GM12872 (cell line): ENCODE measurements around the gene RUNX1.

Experiments
- CTCF ChIP-seq: IDR thresholded peaks from 3 replicates; pipeline ENCODE4 v1.5.1; 2011; ENCODE audit warnings: low read depth, mild to moderate bottlenecking, low read length, moderate library complexity; ENCODE audit not compliant: insufficient read depth

The RUNX1 gene

GRCh38 chr21:35043549-35043948, 5.6 kb downstream of the RUNX1 start:
- TF ChIP-seq CTCF = no peak

GRCh38 chr21:35042836-35043235, 6.3 kb downstream of the RUNX1 start:
- TF ChIP-seq CTCF = no peak

DNA sequence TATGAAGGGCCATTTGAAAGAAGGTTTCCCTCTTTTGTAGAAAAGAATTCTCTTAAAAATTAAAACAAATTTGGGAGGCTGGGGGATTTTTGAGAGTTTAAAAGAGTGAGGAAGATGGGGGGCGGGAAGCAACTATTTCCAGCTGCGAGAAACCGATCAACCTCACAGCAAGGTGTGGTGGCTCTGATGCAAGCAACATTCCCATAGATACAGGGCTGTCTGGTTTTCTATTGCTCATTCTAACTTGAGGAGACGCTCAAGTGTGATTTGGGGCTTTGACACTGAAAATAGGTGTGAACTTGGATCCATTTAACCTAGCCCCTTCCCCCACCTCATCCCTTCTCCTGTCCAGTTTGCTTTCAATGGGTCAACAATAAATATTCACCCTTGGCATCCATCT, 7.2 kb downstream of the RUNX1 start:
- no peak for TF ChIP-seq CTCF

DNA sequence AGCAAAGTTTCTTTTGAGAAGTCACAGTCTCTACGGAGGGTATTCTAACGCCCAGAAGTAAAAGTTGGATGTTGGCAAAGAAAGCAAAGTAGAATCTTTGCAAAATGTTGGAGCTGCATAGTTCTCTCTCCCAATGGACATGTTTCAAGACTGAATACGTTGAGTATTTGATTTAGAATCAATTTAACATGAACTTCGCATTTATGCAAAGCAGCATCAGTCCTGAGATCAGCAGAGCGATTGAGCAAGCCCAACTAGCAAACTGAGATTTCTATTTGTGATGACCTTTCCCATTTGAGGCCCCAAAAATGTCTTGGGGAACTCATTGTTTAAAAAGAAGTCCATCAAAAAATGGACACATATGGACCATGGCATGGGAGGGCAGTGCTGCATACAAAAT, 8.0 kb downstream of the RUNX1 start:
- TF ChIP-seq CTCF = no peak

DNA sequence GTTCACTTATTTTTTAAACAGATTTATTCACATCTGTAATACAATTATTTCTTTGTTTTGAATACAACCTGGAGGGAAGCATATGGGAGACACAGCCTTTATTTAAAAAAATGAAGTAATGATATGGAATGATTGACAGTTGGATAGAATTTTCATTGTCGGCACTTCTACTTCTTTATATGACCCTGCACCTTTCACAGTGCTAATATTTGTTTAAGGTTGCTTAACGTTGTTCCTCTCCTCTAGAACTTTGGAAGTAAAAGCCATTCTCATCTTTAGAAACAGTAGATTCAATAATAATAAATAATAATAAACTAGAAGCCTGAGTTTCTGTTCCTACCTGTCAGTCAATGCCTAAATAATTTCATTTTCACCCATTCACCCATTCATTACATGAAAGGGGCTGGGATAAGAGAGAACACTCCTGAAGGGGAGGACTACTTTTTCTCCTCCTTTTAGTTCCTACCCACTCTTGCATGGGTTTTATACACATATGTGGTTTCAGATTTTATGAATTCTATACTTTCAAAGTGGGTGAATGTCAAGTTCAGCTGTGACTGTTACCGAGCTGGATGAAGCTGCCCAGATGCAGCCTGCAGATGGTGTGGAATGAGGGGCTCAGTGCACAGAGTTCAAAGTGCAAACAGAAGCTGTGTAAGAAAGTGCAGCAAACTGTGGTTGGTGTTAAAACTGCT, 9.4 kb downstream of the RUNX1 start:
- no peak for TF ChIP-seq CTCF

DNA sequence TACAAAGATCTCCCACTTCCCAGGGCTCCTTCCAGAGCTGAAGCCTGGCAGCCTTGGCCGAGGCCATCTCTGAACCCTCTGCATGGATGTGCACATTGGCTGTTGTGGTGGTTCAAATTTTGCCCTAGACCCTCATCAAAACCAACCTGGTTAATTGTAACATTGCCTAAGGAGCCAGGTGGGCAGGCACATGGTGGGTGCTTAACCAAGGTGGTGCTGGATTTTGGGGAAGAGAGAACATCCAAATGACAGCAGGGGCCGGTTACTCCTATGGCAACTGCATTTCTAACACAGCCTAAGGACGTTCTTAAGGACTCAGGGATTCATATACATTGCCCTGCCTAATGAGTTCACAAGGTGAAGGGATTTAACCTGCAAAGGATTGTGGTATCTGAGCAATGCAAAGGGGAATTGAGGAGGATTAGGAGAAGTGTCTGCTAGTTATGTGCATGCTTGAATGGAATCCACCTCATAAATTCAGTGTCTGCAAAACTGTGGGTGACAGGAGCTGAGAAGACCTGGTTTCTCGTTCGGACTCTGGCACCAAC, 10.3 kb downstream of the RUNX1 start:
- TF ChIP-seq CTCF = no peak

DNA sequence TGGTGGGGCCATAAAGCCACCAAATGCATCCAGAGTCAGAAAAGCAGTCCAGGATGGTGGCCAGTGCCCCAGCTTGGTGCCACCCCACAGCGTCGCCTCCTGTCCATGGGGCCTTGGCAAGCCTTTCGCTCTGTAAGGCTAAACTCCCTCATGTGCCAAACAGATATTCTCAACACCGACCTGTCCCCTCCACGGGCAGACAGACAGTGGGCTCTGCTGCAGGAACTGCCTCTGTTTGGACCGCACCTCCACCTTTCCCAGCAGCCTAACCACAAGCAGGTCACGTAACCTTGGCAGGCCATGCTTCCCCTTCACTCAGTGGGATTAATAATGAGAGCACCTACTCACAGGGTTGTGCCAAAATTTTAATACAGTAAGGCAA, 11.7 kb downstream of the RUNX1 start:
- TF ChIP-seq CTCF = no peak
